ENCODE data around the gene LCOR. TPM values are rescaled to one million over a fixed set of nuclear protein-coding genes. Genes with fewer than 3 reads are reported as not detected.

LCOR gene
- total and polyA plus RNA-seq, 2 of the 13 experiments (the other 11 are each of a cell fraction or from before 2014, with no cell fraction given) = 12.4 to 23.7 TPM

DNA sequence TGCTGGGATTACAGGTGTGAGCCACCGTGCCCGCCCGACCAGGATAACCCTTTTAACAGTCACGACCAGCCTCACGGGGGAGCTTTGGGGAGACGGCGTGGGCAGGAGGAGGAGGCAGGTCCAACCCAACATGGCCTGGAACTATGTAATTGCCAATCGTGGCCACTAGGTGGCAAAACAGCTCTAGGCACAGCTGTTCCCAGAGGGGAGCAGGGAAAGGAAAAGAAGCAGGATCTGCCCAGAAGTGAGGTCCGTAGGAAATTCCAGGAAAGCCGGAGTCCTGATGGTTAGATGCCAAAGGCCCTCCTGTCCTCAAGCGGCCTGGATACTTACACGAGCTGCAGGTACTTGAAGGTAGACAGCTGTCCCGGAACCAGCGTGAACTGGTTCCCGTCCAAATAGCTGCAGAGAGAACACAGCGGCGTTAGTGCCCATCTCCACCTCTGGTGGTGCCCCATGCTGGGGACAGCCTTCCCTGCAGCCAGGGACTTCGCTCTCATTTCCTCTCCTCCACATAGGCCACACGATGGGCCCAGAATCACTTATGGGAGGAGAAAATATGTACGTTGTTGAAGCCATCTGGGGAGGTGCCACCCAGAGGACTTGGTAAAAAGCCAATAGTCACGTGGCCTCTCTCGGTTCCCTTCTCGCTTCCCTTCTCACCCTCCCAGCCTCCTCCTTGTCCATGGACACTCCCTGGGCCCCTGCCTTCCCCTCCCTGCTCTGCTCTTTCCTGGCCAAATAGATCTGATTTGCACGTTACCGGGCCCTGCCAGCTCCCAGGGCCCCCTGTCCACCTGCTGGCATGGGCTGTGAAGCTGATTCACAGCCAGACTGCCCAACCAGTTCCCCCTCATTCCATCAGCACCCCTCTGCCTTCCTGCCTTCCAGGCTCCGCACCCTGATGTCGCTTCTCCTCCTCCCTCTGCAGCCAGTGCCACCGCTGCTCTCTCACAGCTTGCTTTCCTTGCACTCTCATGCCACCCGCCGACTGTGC lies 205.6 kb downstream of the LCOR start (continued):
- TF ChIP-seq, protein P1, sequence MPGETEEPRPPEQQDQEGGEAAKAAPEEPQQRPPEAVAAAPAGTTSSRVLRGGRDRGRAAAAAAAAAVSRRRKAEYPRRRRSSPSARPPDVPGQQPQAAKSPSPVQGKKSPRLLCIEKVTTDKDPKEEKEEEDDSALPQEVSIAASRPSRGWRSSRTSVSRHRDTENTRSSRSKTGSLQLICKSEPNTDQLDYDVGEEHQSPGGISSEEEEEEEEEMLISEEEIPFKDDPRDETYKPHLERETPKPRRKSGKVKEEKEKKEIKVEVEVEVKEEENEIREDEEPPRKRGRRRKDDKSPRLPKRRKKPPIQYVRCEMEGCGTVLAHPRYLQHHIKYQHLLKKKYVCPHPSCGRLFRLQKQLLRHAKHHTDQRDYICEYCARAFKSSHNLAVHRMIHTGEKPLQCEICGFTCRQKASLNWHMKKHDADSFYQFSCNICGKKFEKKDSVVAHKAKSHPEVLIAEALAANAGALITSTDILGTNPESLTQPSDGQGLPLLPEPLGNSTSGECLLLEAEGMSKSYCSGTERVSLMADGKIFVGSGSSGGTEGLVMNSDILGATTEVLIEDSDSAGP (CRISPR knock-in tag; IDR thresholded peaks at IDR 0.05; ENCODE audit: borderline replicate concordance) = peak; percentile 8; the same call in 1 of the 2 replicates
- TF ChIP-seq ZNF768 (CRISPR knock-in tag; IDR thresholded peaks at IDR 0.05) (peak; percentile 65; the same call in 1 of the 2 replicates), ZNF501 (CRISPR knock-in tag; IDR thresholded peaks at IDR 0.05) (peak; percentile 55; the same call in 1 of the 2 replicates), ZNF205 (CRISPR knock-in tag; IDR thresholded peaks at IDR 0.05) (0 out of 2 replicates have a peak, but pooled peaks have one; percentile 29), ZNF33B (CRISPR knock-in tag; IDR thresholded peaks at IDR 0.05) (0 out of 2 replicates have a peak, but pooled peaks have one; percentile 41), KLF12 (CRISPR knock-in tag; IDR thresholded peaks at IDR 0.05; ENCODE audit: borderline replicate concordance) (no peak), XRCC5 (optimal IDR thresholded peaks at IDR 0.05; ENCODE audit: low read length) (peak; percentile 83), KDM2A (CRISPR knock-in tag; IDR thresholded peaks at IDR 0.05; ENCODE audit: borderline replicate concordance, low read depth) (no peak; the same call in none of the 2 replicates), ZNF225 (CRISPR knock-in tag; IDR thresholded peaks at IDR 0.05) (no peak), ZNF775 (CRISPR knock-in tag; IDR thresholded peaks at IDR 0.05; ENCODE audit: borderline replicate concordance) (0 out of 2 replicates have a peak, but pooled peaks have one; percentile 30), MIER2 (CRISPR knock-in tag; IDR thresholded peaks at IDR 0.05) (peak; percentile 76), RAD21 (CRISPR knock-in tag; IDR thresholded peaks at IDR 0.05) (peak; percentile 67), CENPT (CRISPR knock-in tag; IDR thresholded peaks at IDR 0.05; ENCODE audit: low read depth) (no peak)
- TF ChIP-seq, protein P2, sequence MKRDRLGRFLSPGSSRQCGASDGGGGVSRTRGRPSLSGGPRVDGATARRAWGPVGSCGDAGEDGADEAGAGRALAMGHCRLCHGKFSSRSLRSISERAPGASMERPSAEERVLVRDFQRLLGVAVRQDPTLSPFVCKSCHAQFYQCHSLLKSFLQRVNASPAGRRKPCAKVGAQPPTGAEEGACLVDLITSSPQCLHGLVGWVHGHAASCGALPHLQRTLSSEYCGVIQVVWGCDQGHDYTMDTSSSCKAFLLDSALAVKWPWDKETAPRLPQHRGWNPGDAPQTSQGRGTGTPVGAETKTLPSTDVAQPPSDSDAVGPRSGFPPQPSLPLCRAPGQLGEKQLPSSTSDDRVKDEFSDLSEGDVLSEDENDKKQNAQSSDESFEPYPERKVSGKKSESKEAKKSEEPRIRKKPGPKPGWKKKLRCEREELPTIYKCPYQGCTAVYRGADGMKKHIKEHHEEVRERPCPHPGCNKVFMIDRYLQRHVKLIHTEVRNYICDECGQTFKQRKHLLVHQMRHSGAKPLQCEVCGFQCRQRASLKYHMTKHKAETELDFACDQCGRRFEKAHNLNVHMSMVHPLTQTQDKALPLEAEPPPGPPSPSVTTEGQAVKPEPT (CRISPR knock-in tag; IDR thresholded peaks at IDR 0.05; ENCODE audit: low read depth) = peak; percentile 40; the same call in 1 of the 2 replicates
- TF ChIP-seq, protein P3, sequence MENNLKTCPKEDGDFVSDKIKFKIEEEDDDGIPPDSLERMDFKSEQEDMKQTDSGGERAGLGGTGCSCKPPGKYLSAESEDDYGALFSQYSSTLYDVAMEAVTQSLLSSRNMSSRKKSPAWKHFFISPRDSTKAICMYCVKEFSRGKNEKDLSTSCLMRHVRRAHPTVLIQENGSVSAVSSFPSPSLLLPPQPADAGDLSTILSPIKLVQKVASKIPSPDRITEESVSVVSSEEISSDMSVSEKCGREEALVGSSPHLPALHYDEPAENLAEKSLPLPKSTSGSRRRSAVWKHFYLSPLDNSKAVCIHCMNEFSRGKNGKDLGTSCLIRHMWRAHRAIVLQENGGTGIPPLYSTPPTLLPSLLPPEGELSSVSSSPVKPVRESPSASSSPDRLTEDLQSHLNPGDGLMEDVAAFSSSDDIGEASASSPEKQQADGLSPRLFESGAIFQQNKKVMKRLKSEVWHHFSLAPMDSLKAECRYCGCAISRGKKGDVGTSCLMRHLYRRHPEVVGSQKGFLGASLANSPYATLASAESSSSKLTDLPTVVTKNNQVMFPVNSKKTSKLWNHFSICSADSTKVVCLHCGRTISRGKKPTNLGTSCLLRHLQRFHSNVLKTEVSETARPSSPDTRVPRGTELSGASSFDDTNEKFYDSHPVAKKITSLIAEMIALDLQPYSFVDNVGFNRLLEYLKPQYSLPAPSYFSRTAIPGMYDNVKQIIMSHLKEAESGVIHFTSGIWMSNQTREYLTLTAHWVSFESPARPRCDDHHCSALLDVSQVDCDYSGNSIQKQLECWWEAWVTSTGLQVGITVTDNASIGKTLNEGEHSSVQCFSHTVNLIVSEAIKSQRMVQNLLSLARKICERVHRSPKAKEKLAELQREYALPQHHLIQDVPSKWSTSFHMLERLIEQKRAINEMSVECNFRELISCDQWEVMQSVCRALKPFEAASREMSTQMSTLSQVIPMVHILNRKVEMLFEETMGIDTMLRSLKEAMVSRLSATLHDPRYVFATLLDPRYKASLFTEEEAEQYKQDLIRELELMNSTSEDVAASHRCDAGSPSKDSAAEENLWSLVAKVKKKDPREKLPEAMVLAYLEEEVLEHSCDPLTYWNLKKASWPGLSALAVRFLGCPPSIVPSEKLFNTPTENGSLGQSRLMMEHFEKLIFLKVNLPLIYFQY (CRISPR knock-in tag; IDR thresholded peaks at IDR 0.05; ENCODE audit: borderline replicate concordance) = 0 out of 2 replicates have a peak, but pooled peaks have one; percentile 33
- TF ChIP-seq, protein P4, sequence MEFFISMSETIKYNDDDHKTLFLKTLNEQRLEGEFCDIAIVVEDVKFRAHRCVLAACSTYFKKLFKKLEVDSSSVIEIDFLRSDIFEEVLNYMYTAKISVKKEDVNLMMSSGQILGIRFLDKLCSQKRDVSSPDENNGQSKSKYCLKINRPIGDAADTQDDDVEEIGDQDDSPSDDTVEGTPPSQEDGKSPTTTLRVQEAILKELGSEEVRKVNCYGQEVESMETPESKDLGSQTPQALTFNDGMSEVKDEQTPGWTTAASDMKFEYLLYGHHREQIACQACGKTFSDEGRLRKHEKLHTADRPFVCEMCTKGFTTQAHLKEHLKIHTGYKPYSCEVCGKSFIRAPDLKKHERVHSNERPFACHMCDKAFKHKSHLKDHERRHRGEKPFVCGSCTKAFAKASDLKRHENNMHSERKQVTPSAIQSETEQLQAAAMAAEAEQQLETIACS (CRISPR knock-in tag; IDR thresholded peaks at IDR 0.05) = no peak
- TF ChIP-seq, protein P5, sequence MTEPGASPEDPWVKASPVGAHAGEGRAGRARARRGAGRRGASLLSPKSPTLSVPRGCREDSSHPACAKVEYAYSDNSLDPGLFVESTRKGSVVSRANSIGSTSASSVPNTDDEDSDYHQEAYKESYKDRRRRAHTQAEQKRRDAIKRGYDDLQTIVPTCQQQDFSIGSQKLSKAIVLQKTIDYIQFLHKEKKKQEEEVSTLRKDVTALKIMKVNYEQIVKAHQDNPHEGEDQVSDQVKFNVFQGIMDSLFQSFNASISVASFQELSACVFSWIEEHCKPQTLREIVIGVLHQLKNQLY (CRISPR knock-in tag; IDR thresholded peaks at IDR 0.05) = no peak
